BLaER1 treated with 17β-estradiol and CSF1 and Interleukin-3, amounts not matched to agents 10 nM and 100 nM (cell line): ENCODE results near the gene TMSB15C.

ENCODE experiments used
- H3K27ac ChIP-seq, 11 experiments: shearing (Covaris generic); formaldehyde crosslinking; 2 replicates each; pipeline ENCODE4 v1.8.1; 2022
- H3K27me3 ChIP-seq, 11 experiments: shearing (Covaris generic); formaldehyde crosslinking; 2 replicates each; pipeline ENCODE4 v1.8.1; 2022
- H3K36me3 ChIP-seq, 11 experiments: shearing (Covaris generic); formaldehyde crosslinking; 2 replicates each; pipeline ENCODE4 v1.8.1; 2022
- H3K4me1 ChIP-seq, 10 experiments: shearing (Covaris generic); formaldehyde crosslinking; 2 replicates each; pipeline ENCODE4 v1.8.1; 2022
- H3K4me2 ChIP-seq, 11 experiments: shearing (Covaris generic); formaldehyde crosslinking; 2 replicates each; pipeline ENCODE4 v1.8.1; 2022
- H3K4me3 ChIP-seq, 10 experiments: shearing (Covaris generic); formaldehyde crosslinking; 2 replicates each; pipeline ENCODE4 v1.8.1; 2022
- H3K9ac ChIP-seq, 11 experiments: shearing (Covaris generic); formaldehyde crosslinking; 2 replicates each; pipeline ENCODE4 v1.8.1; 2022
- H3K9me3 ChIP-seq, 11 experiments: shearing (Covaris generic); formaldehyde crosslinking; replicated peaks in 1 of 11; 2 replicates each; pipeline ENCODE4 v1.8.1; 2022
- H4K20me1 ChIP-seq, 11 experiments: shearing (Covaris generic); formaldehyde crosslinking; 2 replicates each; pipeline ENCODE4 v1.8.1; 2022
- Cebpa-rat ChIP-seq, 11 experiments: shearing (Covaris generic); IDR thresholded peaks; 2 replicates each; pipeline ENCODE4 v1.8.1; 2022

The TMSB15C gene

DNA sequence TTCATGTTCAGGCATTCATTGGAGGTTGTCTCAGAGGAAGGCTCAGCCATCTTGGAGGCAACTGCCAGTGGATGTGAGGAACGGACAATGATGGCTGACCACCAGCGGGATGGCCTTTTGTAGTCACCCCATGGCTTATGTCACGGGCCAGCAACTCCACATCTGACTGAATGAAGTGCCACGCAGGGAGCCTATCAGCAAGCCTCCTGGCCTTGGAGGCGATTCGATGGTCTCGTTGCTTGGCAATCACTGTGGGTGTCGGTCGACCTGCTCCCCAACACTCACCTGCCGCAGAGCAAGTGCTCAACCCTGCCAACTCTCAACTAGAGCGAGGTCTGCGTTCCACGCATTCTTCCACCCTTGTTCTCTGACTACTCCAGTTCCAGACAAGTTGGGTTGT is 28.9 kb downstream of the TMSB15C start:
- no peaks in the 10 kb centered on the region for H3K9me3 ChIP-seq
- H3K9ac ChIP-seq, result no peak overlapping the region
- TF ChIP-seq Cebpa-rat (IDR thresholded peaks at IDR 0.05), result no peak
- no peak overlapping the region for H3K4me2 ChIP-seq
- no peaks in the 10 kb centered on the region for H3K27me3 ChIP-seq
- H3K36me3 ChIP-seq, result no peaks in the 10 kb centered on the region
- H3K4me1 ChIP-seq, result no peaks in the 10 kb centered on the region
- H4K20me1 ChIP-seq, result no peaks in the 10 kb centered on the region
- no peak overlapping the region for H3K4me3 ChIP-seq
- no peak overlapping the region for H3K27ac ChIP-seq

DNA sequence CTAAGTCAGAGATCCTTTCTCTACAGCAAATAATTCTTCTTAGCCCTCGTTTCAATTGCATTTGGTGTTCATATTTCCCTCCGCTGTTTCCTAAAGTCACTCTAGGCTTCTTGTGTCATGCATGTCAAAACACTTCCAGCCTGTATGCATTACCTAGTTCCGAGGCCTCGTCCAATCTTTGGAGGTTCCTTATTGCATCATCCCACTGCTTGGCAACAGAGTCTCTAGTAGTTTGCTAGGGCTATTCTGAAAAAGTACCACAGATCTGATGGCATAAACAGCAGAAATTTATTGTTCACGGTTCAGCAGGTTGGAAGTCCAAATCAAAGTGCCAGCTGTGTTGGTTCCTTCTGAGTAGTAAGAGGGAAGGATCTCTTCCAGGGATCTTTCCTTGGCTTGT is 30.4 kb downstream of the TMSB15C start:
- H3K27me3 ChIP-seq, result no peaks in the 10 kb centered on the region
- H4K20me1 ChIP-seq, result no peaks in the 10 kb centered on the region
- no peaks in the 10 kb centered on the region for H3K4me1 ChIP-seq
- no peak overlapping the region for H3K9ac ChIP-seq
- 0 out of 22 replicates have a peak, but pooled peaks of 1 of the 11 experiments have one; percentile 11 for TF ChIP-seq Cebpa-rat (IDR thresholded peaks at IDR 0.05)
- H3K4me3 ChIP-seq, result no peak overlapping the region
- no peak overlapping the region for H3K4me2 ChIP-seq
- H3K36me3 ChIP-seq, result no peaks in the 10 kb centered on the region
- no peaks in the 10 kb centered on the region for H3K9me3 ChIP-seq
- H3K27ac ChIP-seq, result no peak overlapping the region

DNA sequence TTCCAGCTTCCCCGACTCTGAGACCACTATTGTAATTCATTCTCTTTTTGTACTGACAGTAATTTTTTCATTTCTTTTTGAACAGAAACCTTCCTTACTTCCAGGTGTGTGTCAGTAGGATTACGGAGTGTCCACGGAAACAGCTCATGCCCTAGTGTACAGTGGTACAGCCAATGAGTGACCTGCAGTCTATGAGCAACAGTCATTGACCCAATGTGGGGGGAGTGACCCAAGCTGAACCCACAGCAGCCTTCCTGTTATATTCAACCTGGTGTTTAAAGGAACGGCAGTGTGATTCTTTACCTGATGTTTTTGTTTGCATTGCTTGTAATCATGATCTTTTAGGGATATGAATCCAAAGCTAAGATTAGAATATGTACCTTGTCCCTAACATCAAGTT is 35.0 kb downstream of the TMSB15C start:
- H4K20me1 ChIP-seq, result no peaks in the 10 kb centered on the region
- no peaks in the 10 kb centered on the region for H3K4me1 ChIP-seq
- H3K27me3 ChIP-seq, result no peaks in the 10 kb centered on the region

DNA sequence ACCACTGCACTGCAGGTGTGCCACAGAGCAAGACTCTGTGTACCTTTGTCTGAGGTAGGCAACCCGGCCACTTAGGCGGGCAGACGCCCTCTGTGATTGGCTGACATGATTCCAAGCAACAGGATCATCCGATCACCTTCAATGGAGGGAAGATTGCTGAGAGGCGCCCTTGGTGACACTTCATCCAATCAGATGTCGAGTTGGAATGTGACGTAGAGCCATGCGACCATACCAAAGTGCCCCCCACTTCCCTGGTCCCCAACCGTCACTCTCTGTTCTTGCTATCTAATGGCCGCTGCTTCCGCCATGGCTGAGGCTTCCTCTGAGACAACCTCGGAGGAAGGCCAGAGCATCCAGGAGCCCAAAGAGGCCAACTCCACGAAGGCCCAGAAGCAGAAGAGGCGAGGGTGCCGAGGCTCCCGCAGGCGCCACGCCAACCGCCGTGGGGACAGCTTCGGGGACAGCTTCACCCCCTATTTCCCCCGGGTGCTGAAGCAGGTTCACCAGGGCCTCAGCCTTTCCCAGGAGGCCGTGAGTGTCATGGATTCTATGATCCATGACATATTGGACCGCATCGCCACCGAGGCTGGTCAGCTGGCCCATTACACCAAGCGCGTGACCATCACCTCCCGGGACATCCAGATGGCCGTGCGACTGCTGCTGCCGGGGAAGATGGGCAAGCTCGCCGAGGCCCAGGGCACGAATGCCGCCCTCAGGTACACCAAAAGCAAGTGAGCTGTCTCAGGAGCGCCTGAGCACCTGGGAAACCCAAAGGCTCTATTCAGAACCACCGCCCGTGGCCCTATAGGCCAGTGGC is 36.1 kb downstream of the TMSB15C start, which contains the start of gene H2BW2:
TSS of gene H2BW2 (plus strand) at position 268 of the 817 bp plus-strand sequence. CDS start at position 307, 39 bp downstream.
- TF ChIP-seq Cebpa-rat (IDR thresholded peaks at IDR 0.05), result no peak
- no peak within 1 kb of the TSS for H3K4me3 ChIP-seq
- peaks cover 0 to 12% (median 10%) of the 10 kb centered on the region in 11 experiments; a peak in 8 of 22 replicates for H3K9me3 ChIP-seq
- H4K20me1 ChIP-seq, result no peaks in the 10 kb centered on the region
- no peaks in the 10 kb centered on the region for H3K27me3 ChIP-seq
- no peaks in the 10 kb centered on the region for H3K4me1 ChIP-seq
- H3K9ac ChIP-seq, result no peak within 1 kb of the TSS
- H3K4me2 ChIP-seq, result no peak within 1 kb of the TSS
- no peak within 1 kb of the TSS for H3K27ac ChIP-seq
- H3K36me3 ChIP-seq, result no peaks in the 10 kb centered on the region

More for the DNA sequence above, 35.0 kb downstream of the TMSB15C start:
- TF ChIP-seq Cebpa-rat (IDR thresholded peaks at IDR 0.05), result no peak
- no peaks in the 10 kb centered on the region for H3K36me3 ChIP-seq
- no peak overlapping the region for H3K27ac ChIP-seq
- no peak overlapping the region for H3K4me2 ChIP-seq
- H3K9me3 ChIP-seq, result peaks cover 0 to 12% (median 8%) of the 10 kb centered on the region in 11 experiments; a peak in 8 of 22 replicates
- H3K4me3 ChIP-seq, result no peak overlapping the region
- H3K9ac ChIP-seq, result no peak overlapping the region
